ENCODE data around the gene IFRD2. TPM values are rescaled to one million over a fixed set of nuclear protein-coding genes. Genes with fewer than 3 reads are reported as not detected.

Gene IFRD2
- total and polyA plus RNA-seq, 9 of the 15 experiments (the other 6 are each of a cell fraction or from before 2014, with no cell fraction given), result 30.5 to 115 (median 52.8) TPM

DNA sequence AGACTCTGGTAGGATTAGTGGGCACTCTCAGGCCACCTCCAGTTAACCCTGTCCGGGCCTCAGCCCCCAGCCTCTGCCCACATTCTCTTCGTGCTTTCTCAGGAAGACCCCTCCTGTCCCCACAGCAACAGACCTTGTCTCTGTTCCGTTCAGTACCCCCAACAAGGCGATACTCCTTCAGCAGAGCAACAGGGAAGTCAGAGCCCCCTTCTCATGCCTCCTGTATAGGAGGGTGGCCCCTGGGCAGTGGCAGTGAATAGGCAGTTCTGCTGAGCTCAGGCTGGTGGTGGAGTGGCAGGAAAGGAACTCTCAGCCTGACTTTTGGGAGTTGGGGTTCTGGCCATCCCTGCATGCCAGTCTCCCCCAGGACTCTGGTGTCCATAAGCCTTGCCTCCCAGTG, 22.8 kb downstream of the IFRD2 start:
- no peaks in the 10 kb centered on the region for H3K9me1 ChIP-seq (ENCODE audit: control insufficient read depth, insufficient read depth, low read length)
- no peaks in the 10 kb centered on the region for H3K9me3 ChIP-seq (replicated peaks; ENCODE audit: control insufficient read depth, insufficient read depth, low read depth, low read length)
- no peaks in the 10 kb centered on the region for H3K36me3 ChIP-seq (ENCODE audit: control insufficient read depth, insufficient read depth, low read length)
- peaks cover 4 to 65% of the 10 kb centered on the region in 2 experiments; a peak in 3 of 5 replicates for H3K4me1 ChIP-seq (replicated peaks in 1 of 2; ENCODE audit: control insufficient read depth in 2 of 2, insufficient read depth in 2 of 2, low read length in 2 of 2)
- FAIRE-seq, result no peak
- intact Hi-C loops (cut with micrococcal nuclease), result no loop called here
- no peaks in the 10 kb centered on the region for H3K27me3 ChIP-seq (ENCODE audit: control insufficient read depth in 2 of 2, insufficient read depth in 2 of 2, low read length in 2 of 2)
- in situ Hi-C loops (cut with MboI), result no loop called here
- CTCF ChIA-PET (ENCODE audit: low intra/inter-chr PET ratio), result interaction anchor here (0.6 kb wide), 1 partner anchor 43 kb away, joined by 3 read pairs; no protein-coding TSS in a partner anchor
- WGBS (ENCODE audit: insufficient coverage, low coverage, missing lambda C conversion rate), result 11% methylated on average over 3 of the region's 4 CpGs
- H3K9ac ChIP-seq (ENCODE audit: insufficient read depth in 1 of 2, low read depth in 2 of 2, low read length in 2 of 2), result 0 out of 4 replicates have a peak overlapping the region, but pooled peaks of 1 of the 2 experiments have one; percentile 2
- no peak overlapping the region for H3K4me2 ChIP-seq (ENCODE audit: insufficient read depth, low read length)
- TF ChIP-seq IFI16 (CRISPR knock-in tag; IDR thresholded peaks at IDR 0.05) (no peak), NFATC3 (IDR thresholded peaks at IDR 0.05) (no peak), U2AF1 (optimal IDR thresholded peaks at IDR 0.05; ENCODE audit: low read depth, low read length) (no peak), GATAD2A (IDR thresholded peaks at IDR 0.05) (no peak), RNF2 (IDR thresholded peaks at IDR 0.05) (no peak)
- TF ChIP-seq, protein P1, sequence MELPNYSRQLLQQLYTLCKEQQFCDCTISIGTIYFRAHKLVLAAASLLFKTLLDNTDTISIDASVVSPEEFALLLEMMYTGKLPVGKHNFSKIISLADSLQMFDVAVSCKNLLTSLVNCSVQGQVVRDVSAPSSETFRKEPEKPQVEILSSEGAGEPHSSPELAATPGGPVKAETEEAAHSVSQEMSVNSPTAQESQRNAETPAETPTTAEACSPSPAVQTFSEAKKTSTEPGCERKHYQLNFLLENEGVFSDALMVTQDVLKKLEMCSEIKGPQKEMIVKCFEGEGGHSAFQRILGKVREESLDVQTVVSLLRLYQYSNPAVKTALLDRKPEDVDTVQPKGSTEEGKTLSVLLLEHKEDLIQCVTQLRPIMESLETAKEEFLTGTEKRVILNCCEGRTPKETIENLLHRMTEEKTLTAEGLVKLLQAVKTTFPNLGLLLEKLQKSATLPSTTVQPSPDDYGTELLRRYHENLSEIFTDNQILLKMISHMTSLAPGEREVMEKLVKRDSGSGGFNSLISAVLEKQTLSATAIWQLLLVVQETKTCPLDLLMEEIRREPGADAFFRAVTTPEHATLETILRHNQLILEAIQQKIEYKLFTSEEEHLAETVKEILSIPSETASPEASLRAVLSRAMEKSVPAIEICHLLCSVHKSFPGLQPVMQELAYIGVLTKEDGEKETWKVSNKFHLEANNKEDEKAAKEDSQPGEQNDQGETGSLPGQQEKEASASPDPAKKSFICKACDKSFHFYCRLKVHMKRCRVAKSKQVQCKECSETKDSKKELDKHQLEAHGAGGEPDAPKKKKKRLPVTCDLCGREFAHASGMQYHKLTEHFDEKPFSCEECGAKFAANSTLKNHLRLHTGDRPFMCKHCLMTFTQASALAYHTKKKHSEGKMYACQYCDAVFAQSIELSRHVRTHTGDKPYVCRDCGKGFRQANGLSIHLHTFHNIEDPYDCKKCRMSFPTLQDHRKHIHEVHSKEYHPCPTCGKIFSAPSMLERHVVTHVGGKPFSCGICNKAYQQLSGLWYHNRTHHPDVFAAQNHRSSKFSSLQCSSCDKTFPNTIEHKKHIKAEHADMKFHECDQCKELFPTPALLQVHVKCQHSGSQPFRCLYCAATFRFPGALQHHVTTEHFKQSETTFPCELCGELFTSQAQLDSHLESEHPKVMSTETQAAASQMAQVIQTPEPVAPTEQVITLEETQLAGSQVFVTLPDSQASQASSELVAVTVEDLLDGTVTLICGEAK (IDR thresholded peaks at IDR 0.05), result no peak
- TF ChIP-seq, protein P1 (CRISPR knock-in tag; IDR thresholded peaks at IDR 0.05), result no peak
- TF ChIP-seq, protein P2, sequence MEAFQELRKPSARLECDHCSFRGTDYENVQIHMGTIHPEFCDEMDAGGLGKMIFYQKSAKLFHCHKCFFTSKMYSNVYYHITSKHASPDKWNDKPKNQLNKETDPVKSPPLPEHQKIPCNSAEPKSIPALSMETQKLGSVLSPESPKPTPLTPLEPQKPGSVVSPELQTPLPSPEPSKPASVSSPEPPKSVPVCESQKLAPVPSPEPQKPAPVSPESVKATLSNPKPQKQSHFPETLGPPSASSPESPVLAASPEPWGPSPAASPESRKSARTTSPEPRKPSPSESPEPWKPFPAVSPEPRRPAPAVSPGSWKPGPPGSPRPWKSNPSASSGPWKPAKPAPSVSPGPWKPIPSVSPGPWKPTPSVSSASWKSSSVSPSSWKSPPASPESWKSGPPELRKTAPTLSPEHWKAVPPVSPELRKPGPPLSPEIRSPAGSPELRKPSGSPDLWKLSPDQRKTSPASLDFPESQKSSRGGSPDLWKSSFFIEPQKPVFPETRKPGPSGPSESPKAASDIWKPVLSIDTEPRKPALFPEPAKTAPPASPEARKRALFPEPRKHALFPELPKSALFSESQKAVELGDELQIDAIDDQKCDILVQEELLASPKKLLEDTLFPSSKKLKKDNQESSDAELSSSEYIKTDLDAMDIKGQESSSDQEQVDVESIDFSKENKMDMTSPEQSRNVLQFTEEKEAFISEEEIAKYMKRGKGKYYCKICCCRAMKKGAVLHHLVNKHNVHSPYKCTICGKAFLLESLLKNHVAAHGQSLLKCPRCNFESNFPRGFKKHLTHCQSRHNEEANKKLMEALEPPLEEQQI (IDR thresholded peaks at IDR 0.05), result no peak
- TF ChIP-seq, protein P3, sequence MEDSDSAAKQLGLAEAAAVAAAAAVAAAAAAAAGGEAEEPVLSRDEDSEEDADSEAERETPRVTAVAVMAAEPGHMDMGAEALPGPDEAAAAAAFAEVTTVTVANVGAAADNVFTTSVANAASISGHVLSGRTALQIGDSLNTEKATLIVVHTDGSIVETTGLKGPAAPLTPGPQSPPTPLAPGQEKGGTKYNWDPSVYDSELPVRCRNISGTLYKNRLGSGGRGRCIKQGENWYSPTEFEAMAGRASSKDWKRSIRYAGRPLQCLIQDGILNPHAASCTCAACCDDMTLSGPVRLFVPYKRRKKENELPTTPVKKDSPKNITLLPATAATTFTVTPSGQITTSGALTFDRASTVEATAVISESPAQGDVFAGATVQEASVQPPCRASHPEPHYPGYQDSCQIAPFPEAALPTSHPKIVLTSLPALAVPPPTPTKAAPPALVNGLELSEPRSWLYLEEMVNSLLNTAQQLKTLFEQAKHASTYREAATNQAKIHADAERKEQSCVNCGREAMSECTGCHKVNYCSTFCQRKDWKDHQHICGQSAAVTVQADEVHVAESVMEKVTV (CRISPR knock-in tag; IDR thresholded peaks at IDR 0.05), result no peak
- TF ChIP-seq, protein P4, sequence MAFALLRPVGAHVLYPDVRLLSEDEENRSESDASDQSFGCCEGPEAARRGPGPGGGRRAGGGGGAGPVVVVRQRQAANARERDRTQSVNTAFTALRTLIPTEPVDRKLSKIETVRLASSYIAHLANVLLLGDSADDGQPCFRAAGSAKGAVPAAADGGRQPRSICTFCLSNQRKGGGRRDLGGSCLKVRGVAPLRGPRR (CRISPR knock-in tag; IDR thresholded peaks at IDR 0.05), result no peak
- BruUV-seq (replicated peaks), result no TSS peak
- H2AFZ ChIP-seq (ENCODE audit: low read depth, low read length), result no peak overlapping the region
- DNase-seq (ENCODE audit: extremely low read depth in 1 of 4, low spot score in 3 of 4), result no peak
- no peaks in the 10 kb centered on the region; the same call in 1 of the 2 replicates for H4K20me1 ChIP-seq (replicated peaks; ENCODE audit: control insufficient read depth, insufficient read depth, low read length)
- H3K27ac ChIP-seq (ENCODE audit: extremely low read depth, low read depth, low read length), result no peak overlapping the region
- POLR2A ChIA-PET, result interaction anchor here (0.5 to 1.0 kb wide), 2 partner anchors 23 to 105 kb away, joined by 3 read pairs; no protein-coding TSS in a partner anchor
- no peaks in the 10 kb centered on the region for H3K79me2 ChIP-seq (ENCODE audit: control insufficient read depth, insufficient read depth, low read length)
- no peak for ATAC-seq
- H3K4me3 ChIP-seq, result no peak overlapping the region
